MCF 10A (cell line): Measurements from ENCODE around the gene WBP2NL. TPM values are rescaled to one million over a fixed set of nuclear protein-coding genes. Genes with fewer than 3 reads are reported as not detected.

Experiments used
- BruUV-seq: library from RNA; stranded (reverse); fragments of 400-500 nt; replicated peaks from 2 replicates; lab custom pipeline; 2021; lab: Mats Ljungman, UMichigan
- CTCF ChIA-PET: fragments of 300-600 bp; sonication (Branson Sonifier 250); formaldehyde crosslinking; extraction: SDS; loops from one replicate; lab custom pipeline; 2021; ENCODE audit warnings: antibody characterized with exemption, inconsistent platforms; lab: Yijun Ruan, JAX
- POLR2A ChIA-PET: fragments of 300-600, 350-650 bp; sonication (Branson Sonifier 250); formaldehyde crosslinking; extraction: SDS; loops from one replicate; lab custom pipeline; 2020; ENCODE audit warnings: antibody characterized with exemption, inconsistent platforms; lab: Yijun Ruan, JAX
- DNase-seq: peaks from one replicate; pipeline ENCODE4 v3.0.0-alpha.2; 2018; ENCODE audit not compliant: unreplicated experiment
- H3K27ac Mint-ChIP-seq: one replicate; pipeline ENCODE4 v1.8.0; 2022; ENCODE audit warnings: mild to moderate bottlenecking, low read depth, mixed read lengths; ENCODE audit not compliant: unreplicated experiment
- H3K27me3 Mint-ChIP-seq: one replicate; pipeline ENCODE4 v1.8.0; 2022; ENCODE audit warnings: mixed read lengths; ENCODE audit not compliant: insufficient read depth, unreplicated experiment
- H3K36me3 Mint-ChIP-seq: one replicate; pipeline ENCODE4 v1.8.0; 2022; ENCODE audit warnings: mild to moderate bottlenecking, moderate library complexity, mixed read lengths; ENCODE audit not compliant: insufficient read depth, unreplicated experiment
- H3K4me1 Mint-ChIP-seq: one replicate; pipeline ENCODE4 v1.8.0; 2022; ENCODE audit warnings: mixed read lengths; ENCODE audit not compliant: insufficient read depth, unreplicated experiment
- H3K4me3 Mint-ChIP-seq: one replicate; pipeline ENCODE4 v1.8.0; 2022; ENCODE audit warnings: mild to moderate bottlenecking, moderate library complexity, mixed read lengths; ENCODE audit not compliant: unreplicated experiment
- H3K9me3 Mint-ChIP-seq: one replicate; pipeline ENCODE4 v1.8.0; 2022; ENCODE audit warnings: mixed read lengths; ENCODE audit not compliant: unreplicated experiment
- CTCF ChIP-seq: fragments of 200-600 bp; IDR thresholded peaks from one replicate; pipeline ENCODE4 v1.8.0; 2022; ENCODE audit warnings: antibody characterized with exemption, mild to moderate bottlenecking; ENCODE audit not compliant: unreplicated experiment
- intact Hi-C: fragments of 100-400 bp; cut with micrococcal nuclease; formaldehyde crosslinking; loops from 2 replicates; pipeline ENCODE4 v1.14.1; 2022
- total RNA-seq: library from RNA; stranded (reverse); gene quantifications from 2 replicates; pipeline ENCODE4 v1.2.3, GENCODE V29; 2022

WBP2NL gene
- total RNA-seq, 1 experiment from 2014 or later, result 1.1 TPM

GRCh38 chr22:42039271-42039670, 40.7 kb downstream of the WBP2NL start:
- CTCF ChIA-PET, result interaction anchor here (0.7 to 0.9 kb wide), 2 partner anchors 31 to 343 kb away, joined by 3 read pairs; no protein-coding TSS in a partner anchor

GRCh38 chr22:42041784-42042183, 43.2 kb downstream of the WBP2NL start:
- no TSS peak for BruUV-seq
- H3K4me1 Mint-ChIP-seq, result no peaks in the 10 kb centered on the region
- no peaks in the 10 kb centered on the region for H3K36me3 Mint-ChIP-seq
- H3K4me3 Mint-ChIP-seq, result no peak overlapping the region
- peaks cover 13% of the 10 kb centered on the region for H3K27me3 Mint-ChIP-seq
- intact Hi-C loops, result no loop called here
- DNase-seq, result no peak
- peaks cover 9% of the 10 kb centered on the region for H3K9me3 Mint-ChIP-seq
- ChIA-PET POLR2A (no interaction called here), CTCF (interaction anchor here (0.9 kb wide), 1 partner anchor 49 kb away, joined by 4 read pairs; the partner anchor contains the start of gene NDUFA6)
- no peak overlapping the region for H3K27ac Mint-ChIP-seq
- TF ChIP-seq CTCF, result no peak

More at GRCh38 chr22:42039271-42039670, 40.7 kb downstream of the WBP2NL start:
- no peak overlapping the region for H3K27ac Mint-ChIP-seq
- DNase-seq, result no peak
- no peaks in the 10 kb centered on the region for H3K36me3 Mint-ChIP-seq
- intact Hi-C loops, result no loop called here
- no peak overlapping the region for H3K4me3 Mint-ChIP-seq
- BruUV-seq, result no TSS peak
- no peak for TF ChIP-seq CTCF
- H3K27me3 Mint-ChIP-seq, result peaks cover 13% of the 10 kb centered on the region
- H3K4me1 Mint-ChIP-seq, result no peaks in the 10 kb centered on the region
- H3K9me3 Mint-ChIP-seq, result peaks cover 9% of the 10 kb centered on the region
- POLR2A ChIA-PET, result no interaction called here

- ChIA-PET CTCF (no interaction called here), POLR2A (no interaction called here)
- no TSS peak for BruUV-seq
- intact Hi-C loops, result no loop called here
- Mint-ChIP-seq H3K27ac (no peak overlapping the region), H3K9me3 (no peaks in the 10 kb centered on the region), H3K36me3 (no peaks in the 10 kb centered on the region), H3K4me3 (no peak overlapping the region), H3K27me3 (no peaks in the 10 kb centered on the region), H3K4me1 (no peaks in the 10 kb centered on the region)
- TF ChIP-seq CTCF, result no peak
- no peak for DNase-seq
Observed at GRCh38 chr22:42050641-42051180, 52.1 kb downstream of the WBP2NL start.

- DNase-seq, result no peak
- TF ChIP-seq CTCF, result no peak
- no TSS peak for BruUV-seq
- intact Hi-C loops, result no loop called here
- Mint-ChIP-seq H3K9me3 (peaks cover 12% of the 10 kb centered on the region), H3K4me3 (no peak overlapping the region), H3K4me1 (no peaks in the 10 kb centered on the region), H3K27me3 (no peaks in the 10 kb centered on the region), H3K27ac (no peak overlapping the region), H3K36me3 (peaks cover 7% of the 10 kb centered on the region)
- POLR2A ChIA-PET, result interaction anchor here (0.7 to 1.7 kb wide), 2 partner anchors 11 to 27 kb away, joined by 5 to 6 read pairs; partner anchors contain the start of gene SMDT1
- CTCF ChIA-PET, result interaction anchor here (0.8 kb wide), 1 partner anchor 17 kb away, joined by 5 read pairs; no protein-coding TSS in a partner anchor
Observed at GRCh38 chr22:42052765-42053164, 54.2 kb downstream of the WBP2NL start.
